ENCODE results near the gene TBX1.
"Not testable (repeated sequence)": the region's sequence is repeated elsewhere in the genome, so short reads cannot be mapped to it uniquely, and the experiment has no call there.

TBX1 gene

DNA sequence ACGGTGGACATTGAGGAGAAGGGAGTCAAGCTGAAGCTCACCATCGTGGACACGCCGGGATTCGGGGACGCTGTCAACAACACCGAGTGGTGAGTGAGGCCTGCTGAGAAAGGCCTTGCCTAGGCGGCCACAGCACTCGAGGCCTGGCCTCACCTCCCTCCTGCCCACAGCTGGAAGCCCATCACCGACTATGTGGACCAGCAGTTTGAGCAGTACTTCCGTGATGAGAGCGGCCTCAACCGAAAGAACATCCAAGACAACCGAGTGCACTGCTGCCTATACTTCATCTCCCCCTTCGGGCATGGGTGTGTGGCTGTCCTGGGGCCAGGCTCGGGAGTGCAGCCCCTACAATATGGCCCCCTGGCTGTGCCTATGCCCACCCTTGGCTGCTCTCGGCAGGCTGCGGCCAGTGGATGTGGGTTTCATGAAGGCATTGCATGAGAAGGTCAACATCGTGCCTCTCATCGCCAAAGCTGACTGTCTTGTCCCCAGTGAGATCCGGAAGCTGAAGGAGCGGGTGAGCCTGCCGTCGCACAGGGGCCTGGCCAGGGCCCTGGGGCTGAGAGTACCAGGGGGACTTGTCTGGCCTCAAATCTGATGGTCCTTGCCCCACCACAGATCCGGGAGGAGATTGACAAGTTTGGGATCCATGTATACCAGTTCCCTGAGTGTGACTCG, 40.3 kb upstream of the TBX1 start:
- Mint-ChIP-seq H3K36me3 (ENCODE audit: low read depth) (no peaks in the 10 kb centered on the region), H3K4me3 (no peak overlapping the region), H3K9me3 (no peaks in the 10 kb centered on the region), H3K27me3 (ENCODE audit: low read depth) (peaks cover 49% of the 10 kb centered on the region), H3K4me1 (ENCODE audit: low read depth) (peaks cover 8% of the 10 kb centered on the region), H3K27ac (no peak overlapping the region)

DNA sequence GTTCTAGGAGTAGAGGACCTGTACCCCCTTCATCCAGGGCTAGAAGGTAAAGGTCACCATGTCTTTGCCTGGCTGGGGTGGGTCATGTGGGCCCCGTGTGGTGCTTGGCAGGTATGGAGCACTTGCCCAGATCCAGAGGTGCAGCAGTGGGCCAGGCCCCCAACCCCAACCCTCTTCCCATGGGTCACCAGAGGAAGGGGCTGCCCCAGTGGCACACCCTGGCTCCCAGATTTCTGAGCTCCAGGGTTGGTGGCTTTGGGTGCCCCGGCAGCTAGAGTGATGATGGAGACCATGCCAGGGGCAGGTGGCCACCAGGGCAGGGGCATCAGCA, 39.6 kb upstream of the TBX1 start:
- H3K9me3 Mint-ChIP-seq, result no peaks in the 10 kb centered on the region
- no peak overlapping the region for H3K27ac Mint-ChIP-seq
- H3K4me3 Mint-ChIP-seq, result no peak overlapping the region
- H3K27me3 Mint-ChIP-seq (ENCODE audit: low read depth), result peaks cover 52% of the 10 kb centered on the region
- H3K4me1 Mint-ChIP-seq (ENCODE audit: low read depth), result peaks cover 8% of the 10 kb centered on the region
- H3K36me3 Mint-ChIP-seq (ENCODE audit: low read depth), result no peaks in the 10 kb centered on the region

DNA sequence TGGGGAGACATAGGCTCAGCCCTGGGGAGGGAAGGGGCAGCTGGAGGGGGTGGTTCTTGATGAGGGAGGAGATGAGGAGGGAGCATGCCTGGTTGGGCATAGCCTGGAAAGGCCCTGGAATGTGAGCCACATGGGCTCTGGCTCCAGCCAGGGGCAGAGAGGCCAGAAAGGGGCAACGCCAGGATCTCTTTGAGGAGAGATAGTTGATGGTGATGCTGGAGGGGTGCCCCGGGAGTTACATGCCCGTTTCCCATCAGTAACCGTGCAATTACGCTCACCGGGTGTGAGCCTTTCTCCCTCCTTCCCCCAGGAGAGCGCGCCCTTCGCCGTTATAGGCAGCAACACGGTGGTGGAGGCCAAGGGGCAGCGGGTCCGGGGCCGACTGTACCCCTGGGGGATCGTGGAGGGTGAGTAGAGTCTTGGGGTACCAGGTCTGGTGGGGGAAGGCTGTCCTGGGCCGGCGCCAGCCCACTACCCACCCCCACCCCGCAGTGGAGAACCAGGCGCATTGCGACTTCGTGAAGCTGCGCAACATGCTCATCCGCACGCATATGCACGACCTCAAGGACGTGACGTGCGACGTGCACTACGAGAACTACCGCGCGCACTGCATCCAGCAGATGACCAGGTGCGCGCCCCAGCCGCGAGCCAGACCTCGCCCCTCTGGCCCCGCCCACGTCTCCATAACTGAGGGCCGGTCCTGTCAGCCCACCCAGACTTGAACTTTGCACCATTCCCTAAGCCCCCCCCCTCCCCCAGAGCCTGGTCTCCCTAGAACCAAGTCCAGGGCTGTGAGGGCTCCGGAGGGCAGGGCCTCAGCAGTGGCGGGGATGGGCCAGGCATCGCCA, 39.0 kb upstream of the TBX1 start:
- Mint-ChIP-seq H3K27me3 (ENCODE audit: low read depth) (peaks cover 52% of the 10 kb centered on the region), H3K27ac (no peak overlapping the region), H3K9me3 (no peaks in the 10 kb centered on the region), H3K4me1 (ENCODE audit: low read depth) (peaks cover 8% of the 10 kb centered on the region), H3K4me3 (no peak overlapping the region), H3K36me3 (ENCODE audit: low read depth) (no peaks in the 10 kb centered on the region)

DNA sequence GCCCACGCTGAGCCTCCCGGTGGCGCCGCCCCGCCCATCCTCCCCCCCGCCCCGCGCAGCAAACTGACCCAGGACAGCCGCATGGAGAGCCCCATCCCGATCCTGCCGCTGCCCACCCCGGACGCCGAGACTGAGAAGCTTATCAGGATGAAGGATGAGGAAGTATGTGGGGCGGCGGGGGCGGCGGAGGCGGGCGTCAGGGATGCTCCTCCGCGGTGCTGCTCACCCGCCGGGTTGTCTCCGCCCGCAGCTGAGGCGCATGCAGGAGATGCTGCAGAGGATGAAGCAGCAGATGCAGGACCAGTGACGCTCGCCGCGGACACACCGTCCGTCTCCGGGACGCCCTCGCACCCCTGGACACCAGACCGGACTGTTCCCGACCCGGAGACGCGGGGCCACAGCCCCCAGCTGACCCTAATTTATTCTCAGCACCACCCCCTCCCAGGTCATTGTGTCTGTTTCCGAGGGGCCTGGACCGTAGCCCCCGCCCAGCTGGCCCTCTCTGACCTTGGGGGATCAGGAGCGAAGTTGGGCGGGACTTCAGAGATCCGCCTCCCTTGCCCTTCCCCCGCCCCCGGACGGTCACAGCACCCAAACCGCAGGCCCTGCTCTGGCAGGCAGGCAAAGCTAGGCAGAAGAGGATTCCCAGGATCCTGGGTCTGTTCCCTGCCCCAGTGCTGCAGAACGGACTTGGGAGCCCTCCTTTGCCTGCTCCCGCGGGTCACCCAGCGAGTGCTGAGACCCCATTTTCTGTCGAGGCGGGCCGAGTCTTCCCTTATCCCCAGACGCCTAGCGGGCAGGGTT, 38.2 kb upstream of the TBX1 start:
- Mint-ChIP-seq H3K27ac (no peak overlapping the region), H3K9me3 (no peaks in the 10 kb centered on the region), H3K27me3 (ENCODE audit: low read depth) (peaks cover 52% of the 10 kb centered on the region), H3K36me3 (ENCODE audit: low read depth) (no peaks in the 10 kb centered on the region), H3K4me3 (no peak overlapping the region), H3K4me1 (ENCODE audit: low read depth) (peaks cover 8% of the 10 kb centered on the region)

DNA sequence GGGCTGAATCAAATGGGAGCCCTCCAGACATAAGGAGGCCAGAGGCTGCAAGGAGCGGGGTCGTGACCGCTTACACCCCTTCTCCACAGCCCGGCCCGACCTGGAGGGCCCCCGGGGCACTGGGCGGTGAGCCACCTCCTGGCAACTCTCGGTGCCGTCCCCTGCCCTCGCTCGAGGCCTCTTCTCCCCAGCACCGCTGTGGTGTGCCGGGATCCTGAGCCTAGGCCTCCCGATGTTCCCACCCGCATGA, 37.7 kb upstream of the TBX1 start:
- H3K27me3 Mint-ChIP-seq (ENCODE audit: low read depth), result peaks cover 52% of the 10 kb centered on the region
- H3K4me1 Mint-ChIP-seq (ENCODE audit: low read depth), result peaks cover 5% of the 10 kb centered on the region
- H3K9me3 Mint-ChIP-seq, result no peaks in the 10 kb centered on the region
- no peak overlapping the region for H3K4me3 Mint-ChIP-seq
- H3K36me3 Mint-ChIP-seq (ENCODE audit: low read depth), result no peaks in the 10 kb centered on the region
- H3K27ac Mint-ChIP-seq, result no peak overlapping the region

DNA sequence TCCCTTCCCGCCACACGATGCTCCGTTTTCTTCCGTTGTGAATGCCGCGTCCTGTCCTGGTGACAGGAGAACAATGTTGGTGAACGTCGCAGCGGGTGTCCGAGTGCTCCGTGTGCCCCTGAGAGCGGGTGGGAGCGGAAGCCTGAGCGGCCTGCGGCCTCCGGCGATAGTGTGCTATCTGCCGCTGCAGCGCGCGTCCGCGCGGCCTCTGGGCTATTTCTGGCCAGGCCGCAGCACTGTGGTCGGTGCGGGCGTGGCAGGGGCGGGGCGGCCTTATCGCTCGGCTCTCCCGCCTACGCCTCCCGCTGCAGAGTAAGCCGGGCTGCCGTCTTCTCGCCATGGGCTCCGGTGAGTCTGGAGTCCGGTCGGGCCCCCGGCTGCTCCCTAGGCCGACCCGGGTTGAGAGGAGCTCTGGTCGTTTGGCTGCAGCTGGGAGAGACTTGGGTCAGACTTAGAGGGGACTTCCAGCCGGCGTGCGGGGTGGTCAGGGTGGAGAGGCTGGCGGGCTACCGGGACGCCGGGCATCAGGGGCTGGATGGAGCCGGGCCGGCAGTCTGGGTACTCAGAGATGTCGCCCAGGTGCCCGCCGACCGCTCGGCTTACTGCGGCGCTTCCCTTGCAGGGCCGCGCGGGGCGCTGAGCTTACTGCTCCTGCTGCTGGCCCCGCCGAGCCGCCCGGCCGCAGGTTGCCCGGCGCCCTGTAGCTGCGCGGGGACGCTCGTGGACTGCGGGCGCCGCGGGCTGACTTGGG, 37.2 kb upstream of the TBX1 start, which contains the start of gene GP1BB:
GP1BB (plus strand) TSS at position 308 of the 751 bp plus-strand sequence; CDS start at position 339, 31 bp downstream.
- H3K36me3 Mint-ChIP-seq (ENCODE audit: low read depth), result no peaks in the 10 kb centered on the region
- peaks cover 5% of the 10 kb centered on the region for H3K4me1 Mint-ChIP-seq (ENCODE audit: low read depth)
- H3K27me3 Mint-ChIP-seq (ENCODE audit: low read depth), result peaks cover 52% of the 10 kb centered on the region
- H3K4me3 Mint-ChIP-seq, result no peak within 1 kb of the TSS
- no peak within 1 kb of the TSS for H3K27ac Mint-ChIP-seq
- no peaks in the 10 kb centered on the region for H3K9me3 Mint-ChIP-seq

DNA sequence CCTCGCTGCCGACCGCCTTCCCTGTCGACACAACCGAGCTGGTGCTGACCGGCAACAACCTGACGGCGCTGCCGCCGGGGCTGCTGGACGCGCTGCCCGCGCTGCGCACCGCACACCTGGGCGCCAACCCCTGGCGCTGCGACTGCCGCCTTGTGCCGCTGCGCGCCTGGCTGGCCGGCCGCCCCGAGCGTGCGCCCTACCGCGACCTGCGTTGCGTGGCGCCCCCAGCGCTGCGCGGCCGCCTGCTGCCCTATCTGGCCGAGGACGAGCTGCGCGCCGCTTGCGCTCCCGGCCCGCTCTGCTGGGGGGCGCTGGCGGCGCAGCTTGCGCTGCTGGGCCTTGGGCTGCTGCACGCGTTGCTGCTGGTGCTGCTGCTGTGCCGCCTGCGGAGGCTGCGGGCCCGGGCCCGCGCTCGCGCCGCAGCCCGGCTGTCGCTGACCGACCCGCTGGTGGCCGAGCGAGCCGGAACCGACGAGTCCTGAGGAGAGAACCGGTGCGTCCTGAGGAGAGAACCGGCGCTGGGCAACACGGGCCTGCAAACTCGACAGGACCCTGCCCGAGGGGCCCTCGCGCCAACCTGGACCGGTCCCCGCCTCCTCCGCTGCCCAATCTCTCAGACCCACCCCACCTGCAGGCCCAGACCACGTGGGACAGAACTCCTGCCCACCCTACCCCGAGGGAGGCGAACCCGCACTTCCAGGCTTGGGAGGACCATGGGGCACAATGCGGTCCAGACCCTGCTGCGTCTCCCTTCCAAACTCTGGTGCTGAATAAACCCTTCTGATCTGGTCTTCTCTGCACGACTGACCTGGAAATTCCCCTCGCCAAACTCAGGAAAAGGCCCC, 36.4 kb upstream of the TBX1 start:
- Mint-ChIP-seq H3K27me3 (ENCODE audit: low read depth) (peaks cover 50% of the 10 kb centered on the region), H3K4me3 (peak overlapping the region; percentile 28), H3K9me3 (no peaks in the 10 kb centered on the region), H3K4me1 (ENCODE audit: low read depth) (peaks cover 5% of the 10 kb centered on the region), H3K36me3 (ENCODE audit: low read depth) (no peaks in the 10 kb centered on the region), H3K27ac (peak overlapping the region; percentile 52)

DNA sequence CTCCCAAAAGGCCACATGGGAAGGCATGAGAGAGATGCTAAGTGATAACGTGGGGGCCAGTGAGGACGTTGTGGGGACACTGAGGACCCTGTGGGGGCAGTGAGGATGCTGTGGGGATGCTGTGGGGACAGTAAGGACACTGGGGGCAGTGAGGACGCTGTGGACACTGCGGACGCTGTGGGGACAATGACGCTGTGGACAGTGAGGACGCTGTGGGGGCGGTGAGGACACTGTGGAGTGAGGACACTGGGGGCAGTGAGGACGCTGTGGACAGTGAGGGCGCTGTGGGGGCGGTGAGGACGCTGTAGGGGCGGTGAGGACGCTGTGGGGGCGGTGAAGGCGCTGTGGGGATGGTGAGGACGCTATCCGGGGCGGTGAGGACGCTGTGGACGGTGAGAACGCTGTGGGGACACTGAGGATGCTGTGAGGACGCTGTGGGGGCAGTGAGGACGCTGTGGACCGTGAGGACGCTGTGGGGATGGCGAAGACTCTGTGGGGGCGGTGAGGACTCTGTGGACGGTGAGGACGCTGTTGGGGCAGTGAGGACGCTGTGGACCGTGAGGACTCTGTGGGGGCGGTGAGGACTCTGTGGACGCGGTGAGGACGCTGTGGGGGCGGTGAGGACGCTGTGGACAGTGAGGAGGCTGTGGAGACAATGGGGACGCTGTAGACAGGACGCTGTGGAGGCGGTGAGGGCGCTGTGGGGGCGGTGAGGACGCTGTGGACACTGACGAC, 35.5 kb upstream of the TBX1 start:
- no peaks in the 10 kb centered on the region for H3K9me3 Mint-ChIP-seq
- no peaks in the 10 kb centered on the region for H3K36me3 Mint-ChIP-seq (ENCODE audit: low read depth)
- no peak overlapping the region for H3K27ac Mint-ChIP-seq
- H3K27me3 Mint-ChIP-seq (ENCODE audit: low read depth), result peaks cover 42% of the 10 kb centered on the region
- no peak overlapping the region for H3K4me3 Mint-ChIP-seq
- peaks cover 3% of the 10 kb centered on the region for H3K4me1 Mint-ChIP-seq (ENCODE audit: low read depth)

DNA sequence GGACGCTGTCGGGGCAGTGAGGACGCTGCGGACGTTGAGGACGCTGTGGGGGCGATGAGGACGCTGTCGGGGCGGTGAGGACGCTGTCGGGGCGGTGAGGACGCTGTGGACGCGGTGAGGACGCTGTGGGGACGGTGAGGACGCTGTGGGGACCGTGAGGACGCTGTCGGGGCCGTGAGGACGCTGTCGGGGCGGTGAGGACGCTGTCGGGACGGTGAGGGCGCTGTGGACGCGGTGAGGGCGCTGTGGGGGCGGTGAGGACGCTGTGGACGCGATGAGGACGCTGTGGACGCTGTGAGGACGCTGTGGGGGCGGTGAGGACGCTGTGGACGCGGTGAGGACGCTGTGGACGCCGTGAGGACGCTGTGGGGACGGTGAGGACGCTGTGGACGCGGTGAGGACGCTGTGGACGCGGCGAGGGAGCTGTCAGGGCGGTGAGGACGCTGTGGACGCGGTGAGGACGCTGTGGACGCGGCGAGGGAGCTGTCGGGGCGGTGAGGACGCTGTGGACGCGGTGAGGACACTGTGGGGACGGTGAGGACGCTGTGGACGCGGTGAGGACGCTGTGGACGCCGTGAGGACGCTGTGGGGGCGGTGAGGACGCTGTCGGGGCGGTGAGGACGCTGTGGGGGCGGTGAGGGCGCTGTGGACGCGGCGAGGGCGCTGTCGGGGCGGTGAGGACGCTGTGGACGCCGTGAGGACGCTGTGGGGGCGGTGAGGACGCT, 34.4 kb upstream of the TBX1 start:
- H3K9me3 Mint-ChIP-seq; H3K4me3 Mint-ChIP-seq; H3K27ac Mint-ChIP-seq; H3K36me3 Mint-ChIP-seq (ENCODE audit: low read depth); H3K4me1 Mint-ChIP-seq (ENCODE audit: low read depth): not testable (repeated sequence)
- peaks cover 30% of the 10 kb centered on the region for H3K27me3 Mint-ChIP-seq (ENCODE audit: low read depth)

DNA sequence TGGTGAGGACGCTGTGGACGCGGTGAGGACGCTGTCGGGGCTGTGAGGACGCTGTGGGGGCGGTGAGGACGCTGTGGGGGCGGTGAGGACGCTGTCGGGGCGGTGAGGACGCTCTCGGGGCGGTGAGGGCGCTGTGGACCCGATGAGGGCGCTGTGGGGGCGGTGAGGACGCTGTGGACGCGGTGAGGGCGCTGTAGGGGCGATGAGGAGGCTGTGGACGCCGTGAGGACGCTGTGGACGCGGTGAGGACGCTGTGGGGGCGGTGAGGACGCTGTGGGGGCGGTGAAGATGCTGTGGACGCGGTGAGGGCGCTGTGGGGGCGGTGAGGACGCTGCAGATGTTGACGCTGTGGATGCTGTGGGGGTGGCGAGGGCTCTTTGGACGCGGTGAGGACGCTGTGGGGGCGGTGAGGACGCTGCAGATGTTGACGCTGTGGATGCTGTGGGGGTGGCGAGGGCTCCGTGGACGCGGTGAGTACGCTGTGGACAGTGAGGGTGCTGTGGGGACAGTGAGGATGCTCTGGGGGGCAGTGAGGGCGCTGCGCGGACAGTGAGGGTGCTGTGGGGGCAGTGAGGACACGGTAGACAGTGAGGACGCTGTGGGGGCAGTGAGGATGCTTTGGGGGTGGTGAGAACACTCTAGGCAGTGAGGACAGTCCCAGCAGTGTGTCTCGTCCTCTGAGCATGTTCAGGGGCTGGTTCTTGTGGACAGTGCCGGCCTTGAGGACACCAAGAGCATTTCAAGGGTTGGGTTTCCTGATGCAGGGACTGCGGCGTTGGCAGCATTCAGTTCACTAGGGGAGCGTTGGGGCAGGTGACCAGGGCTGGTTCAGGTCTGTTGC, 33.0 kb upstream of the TBX1 start:
- H3K27me3 Mint-ChIP-seq (ENCODE audit: low read depth), result peaks cover 27% of the 10 kb centered on the region
- no peak overlapping the region for H3K27ac Mint-ChIP-seq
- no peaks in the 10 kb centered on the region for H3K9me3 Mint-ChIP-seq
- peaks cover 4% of the 10 kb centered on the region for H3K4me1 Mint-ChIP-seq (ENCODE audit: low read depth)
- no peak overlapping the region for H3K4me3 Mint-ChIP-seq
- no peaks in the 10 kb centered on the region for H3K36me3 Mint-ChIP-seq (ENCODE audit: low read depth)

DNA sequence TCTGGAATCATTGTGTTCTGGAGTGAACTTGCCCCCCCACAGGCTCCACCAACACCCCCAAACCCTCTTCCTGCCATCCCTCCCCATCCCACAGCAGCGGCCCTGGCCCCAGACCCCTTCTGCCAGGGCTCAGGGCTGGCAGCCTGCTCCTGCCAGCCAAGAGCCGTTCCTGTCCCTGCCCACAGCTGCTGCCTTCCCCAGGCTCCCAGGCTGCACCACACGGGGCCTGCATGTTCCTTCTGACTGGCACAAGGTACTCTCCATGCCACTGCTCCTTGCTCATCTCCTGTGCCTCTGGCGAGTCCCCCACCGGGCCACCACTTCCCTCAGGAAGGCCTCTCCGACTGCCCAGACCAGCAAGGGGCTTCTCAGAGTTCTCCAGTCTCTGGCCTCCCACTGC, 32.3 kb upstream of the TBX1 start:
- H3K9me3 Mint-ChIP-seq, result no peaks in the 10 kb centered on the region
- no peak overlapping the region for H3K27ac Mint-ChIP-seq
- no peak overlapping the region for H3K4me3 Mint-ChIP-seq
- peaks cover 20% of the 10 kb centered on the region for H3K27me3 Mint-ChIP-seq (ENCODE audit: low read depth)
- peaks cover 4% of the 10 kb centered on the region for H3K4me1 Mint-ChIP-seq (ENCODE audit: low read depth)
- H3K36me3 Mint-ChIP-seq (ENCODE audit: low read depth), result no peaks in the 10 kb centered on the region

DNA sequence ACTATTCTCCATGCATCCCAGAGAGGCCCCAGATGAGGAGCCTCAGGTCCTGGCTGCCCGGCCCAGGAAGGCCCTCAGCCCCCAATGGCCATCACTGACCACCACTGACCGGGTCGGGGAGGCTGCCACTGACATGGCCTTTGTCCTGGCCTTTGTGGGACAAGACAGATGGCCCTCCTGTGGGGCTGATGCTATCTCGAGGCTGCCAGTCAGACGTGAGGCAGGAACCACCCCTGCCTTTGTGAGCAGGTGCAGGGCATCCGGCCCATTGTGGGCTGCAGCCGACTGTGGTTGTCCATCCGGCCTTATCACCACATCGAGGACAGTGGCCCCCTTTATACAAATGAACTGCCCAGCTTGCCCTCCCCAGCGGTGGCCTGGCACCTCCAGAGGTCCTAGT, 31.7 kb upstream of the TBX1 start:
- H3K36me3 Mint-ChIP-seq (ENCODE audit: low read depth), result no peaks in the 10 kb centered on the region
- peaks cover 16% of the 10 kb centered on the region for H3K27me3 Mint-ChIP-seq (ENCODE audit: low read depth)
- H3K9me3 Mint-ChIP-seq, result no peaks in the 10 kb centered on the region
- H3K4me3 Mint-ChIP-seq, result no peak overlapping the region
- no peak overlapping the region for H3K27ac Mint-ChIP-seq
- H3K4me1 Mint-ChIP-seq (ENCODE audit: low read depth), result peaks cover 4% of the 10 kb centered on the region
